ENCODE data around the gene FILIP1L.

FILIP1L gene

DNA sequence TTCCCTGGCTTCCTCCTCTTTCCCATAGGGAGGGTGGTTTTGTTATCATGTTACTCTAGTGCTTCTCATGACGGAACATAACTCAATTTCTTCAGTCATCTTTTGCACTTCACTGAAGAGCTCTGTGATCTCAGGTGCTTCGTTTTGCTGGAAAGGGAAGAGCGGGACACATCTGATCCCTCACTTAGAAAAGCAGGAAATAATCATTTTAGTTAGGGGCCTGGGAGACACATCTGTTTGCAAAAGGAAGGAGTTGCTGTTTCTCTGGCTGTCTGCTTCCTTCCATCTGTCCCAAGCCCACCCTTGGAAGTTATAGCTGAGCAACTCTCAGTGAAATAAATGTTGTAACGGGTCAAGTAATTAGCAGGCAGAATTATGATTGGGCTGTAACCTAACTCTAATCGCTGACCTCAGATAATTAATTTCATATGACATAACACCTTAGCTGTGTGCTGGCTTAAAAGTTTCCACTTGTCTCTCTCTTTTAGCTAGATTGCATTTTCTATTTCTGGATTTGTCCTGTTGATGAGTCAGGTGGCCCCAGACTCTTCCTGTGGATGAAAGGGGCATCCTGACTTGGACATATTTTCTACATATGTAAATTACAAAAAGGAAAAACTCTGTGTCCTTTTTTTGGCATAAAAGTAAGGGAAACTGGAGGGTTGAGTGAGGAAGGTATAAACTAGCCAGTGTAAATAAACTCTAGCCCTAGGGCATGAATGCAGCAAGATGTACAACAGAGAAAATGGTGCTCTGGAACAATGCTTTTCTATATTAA, 11.0 kb upstream of the FILIP1L start:
- DNase-seq (ENCODE audit: low read depth in 2 of 2) = no peak

DNA sequence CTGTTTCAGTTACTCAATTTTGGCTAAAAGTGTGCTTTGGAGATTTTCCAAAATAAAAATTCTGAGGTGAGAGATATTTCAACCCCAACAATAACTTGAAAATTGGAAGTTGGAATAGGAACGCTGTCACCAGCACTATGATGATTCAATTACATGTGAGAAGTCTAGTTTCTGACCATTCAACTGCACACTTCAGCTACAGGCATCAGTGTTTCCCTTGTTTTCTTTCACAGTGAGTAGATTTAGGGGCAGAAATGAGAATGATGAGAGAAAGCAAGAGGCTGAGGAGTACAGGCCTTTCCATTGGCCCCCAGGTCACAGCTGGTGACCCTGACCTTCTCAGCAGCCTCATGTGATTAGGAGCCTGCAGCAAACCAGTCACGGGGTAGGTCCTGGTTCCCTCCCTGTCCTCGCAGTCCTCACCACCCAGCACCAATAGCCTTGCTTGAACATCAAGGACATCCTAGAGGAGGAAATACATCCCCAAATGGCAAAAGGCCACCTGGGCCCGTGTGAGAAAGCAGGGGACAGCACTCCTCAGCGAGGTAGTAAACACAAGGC, 10.0 kb upstream of the FILIP1L start:
- no peak for DNase-seq (ENCODE audit: low read depth in 2 of 2)

DNA sequence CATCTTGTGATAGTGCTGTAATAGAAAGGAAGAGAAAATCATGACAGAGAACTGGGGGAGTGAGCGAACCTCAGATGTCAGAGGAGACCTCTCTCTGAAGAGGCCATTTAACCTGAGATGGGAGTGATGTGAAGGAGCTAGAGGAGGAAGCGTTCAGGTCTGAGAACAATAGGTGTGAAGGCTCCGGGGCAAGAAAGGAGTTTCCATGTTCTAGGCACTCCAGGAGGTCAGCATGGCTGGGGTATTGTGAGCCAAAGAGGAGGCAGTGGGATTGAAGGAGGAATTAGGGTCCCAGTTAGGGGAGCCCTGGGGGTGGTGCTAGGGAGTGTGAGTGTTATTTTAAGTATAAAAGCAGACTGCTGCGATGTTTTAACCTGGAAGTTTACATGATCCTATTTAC, 8.8 kb upstream of the FILIP1L start:
- DNase-seq (ENCODE audit: low read depth in 2 of 2) = no peak

DNA sequence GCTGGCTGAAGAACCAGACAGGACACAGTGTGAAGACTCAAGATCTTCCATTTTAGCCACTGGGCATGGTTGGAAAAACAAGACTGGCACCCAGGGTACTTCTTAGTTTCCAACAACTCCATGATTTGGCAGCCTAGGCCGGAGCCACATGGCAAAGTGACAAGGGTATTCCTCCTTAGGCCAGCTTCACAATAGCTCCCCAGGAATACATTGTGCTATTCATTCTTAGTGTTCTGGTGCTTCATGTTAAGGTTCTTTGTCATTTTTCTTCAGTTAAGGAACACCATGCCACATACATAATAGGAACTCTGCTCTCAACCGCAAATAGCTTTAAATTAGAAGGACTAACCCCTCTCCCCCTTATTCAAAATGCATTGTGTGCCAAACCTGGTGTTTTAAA, 8.0 kb upstream of the FILIP1L start:
- DNase-seq (ENCODE audit: low read depth in 2 of 2) = no peak

DNA sequence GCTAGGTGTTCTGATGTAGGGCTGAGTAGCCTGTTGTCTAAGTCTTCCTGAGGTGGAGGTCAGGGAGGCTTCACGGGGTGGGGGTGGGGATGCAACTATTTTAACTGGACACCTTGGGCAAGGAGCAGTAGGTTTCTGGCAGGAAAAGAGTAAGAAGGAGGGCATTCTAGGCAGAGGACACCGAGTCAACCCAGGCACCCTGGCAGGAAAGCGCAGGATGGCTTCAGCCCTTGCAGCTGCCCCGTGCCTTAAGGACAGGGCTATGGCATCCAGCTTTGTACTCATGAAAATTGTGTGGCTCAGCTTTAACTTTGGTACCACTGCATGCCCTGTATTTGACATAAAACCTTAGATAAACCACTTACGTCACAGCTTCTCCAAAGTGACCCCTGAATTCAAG, 6.4 kb upstream of the FILIP1L start:
- DNase-seq (ENCODE audit: low read depth in 2 of 2) = no peak

DNA sequence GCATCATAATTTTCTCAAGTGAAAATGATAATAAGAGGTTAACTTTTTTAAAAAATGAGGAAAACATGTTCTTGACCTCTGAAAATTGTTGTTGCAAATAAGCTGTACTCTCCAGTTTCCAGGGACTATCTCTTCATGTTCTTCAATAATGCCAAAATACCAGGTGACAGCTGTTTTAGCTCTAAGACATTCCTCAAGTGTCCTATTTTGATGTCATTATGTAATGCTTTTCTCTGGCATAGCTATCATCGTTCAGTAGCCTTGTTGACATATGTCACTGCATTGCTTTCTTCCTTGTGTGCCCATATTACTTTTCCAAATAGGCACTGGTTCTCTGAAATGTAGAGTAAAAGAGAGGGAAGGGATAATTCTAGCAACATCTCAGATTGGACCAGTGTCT, 5.7 kb upstream of the FILIP1L start:
- no peak for DNase-seq (ENCODE audit: low read depth in 2 of 2)

DNA sequence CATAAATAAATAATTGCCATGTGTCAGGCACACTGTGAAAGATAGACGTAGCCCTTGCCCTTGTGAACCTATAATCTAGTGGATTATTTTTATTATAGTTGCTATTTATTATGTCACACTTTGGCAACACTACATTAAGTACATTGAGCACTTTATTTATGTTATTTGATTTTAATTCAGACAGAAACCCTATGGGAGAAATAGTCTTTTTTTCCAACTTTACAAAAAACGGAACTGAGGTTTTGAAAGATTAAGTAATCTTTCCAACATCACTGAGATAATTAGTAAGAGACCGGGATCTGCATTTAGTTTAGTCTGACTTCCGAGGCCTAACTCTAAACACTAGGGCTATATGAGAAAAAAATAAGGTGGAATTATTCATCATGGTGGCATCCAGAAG, 2.8 kb upstream of the FILIP1L start:
- DNase-seq (ENCODE audit: low read depth in 2 of 2) = no peak

DNA sequence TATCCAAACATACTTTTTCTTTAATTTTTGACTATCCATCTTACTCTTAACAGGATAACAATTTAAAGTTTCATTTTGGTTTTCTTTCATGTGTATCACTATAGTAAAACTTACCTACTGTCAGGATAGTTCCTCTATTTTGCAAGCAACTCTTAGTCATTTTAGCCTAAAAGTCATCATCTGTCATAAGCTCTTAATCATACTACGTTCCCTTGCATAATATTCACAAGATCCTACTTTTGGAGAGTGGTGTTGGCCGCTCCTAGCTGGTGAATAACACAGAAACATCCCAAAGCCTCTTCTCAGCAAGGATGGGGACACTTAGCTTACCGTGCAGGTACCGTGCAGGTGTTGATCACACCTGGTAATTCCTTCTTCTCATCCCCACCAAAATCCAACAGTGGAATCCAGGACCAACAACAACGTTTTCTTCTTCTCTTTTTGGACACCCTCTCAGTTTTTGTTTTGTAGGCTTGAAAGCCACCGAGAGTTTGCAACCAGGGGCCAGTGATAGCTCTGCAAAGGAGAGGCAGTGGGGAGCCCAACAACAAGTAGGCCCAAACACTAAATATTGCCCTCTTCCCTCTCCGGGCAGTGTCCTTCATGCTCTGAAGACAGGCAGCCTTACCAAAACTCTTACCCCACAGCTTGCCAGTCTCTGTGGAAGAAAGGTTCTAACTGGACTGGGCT, 433 bp downstream of the FILIP1L start:
- no peak for DNase-seq (ENCODE audit: low read depth in 2 of 2)

DNA sequence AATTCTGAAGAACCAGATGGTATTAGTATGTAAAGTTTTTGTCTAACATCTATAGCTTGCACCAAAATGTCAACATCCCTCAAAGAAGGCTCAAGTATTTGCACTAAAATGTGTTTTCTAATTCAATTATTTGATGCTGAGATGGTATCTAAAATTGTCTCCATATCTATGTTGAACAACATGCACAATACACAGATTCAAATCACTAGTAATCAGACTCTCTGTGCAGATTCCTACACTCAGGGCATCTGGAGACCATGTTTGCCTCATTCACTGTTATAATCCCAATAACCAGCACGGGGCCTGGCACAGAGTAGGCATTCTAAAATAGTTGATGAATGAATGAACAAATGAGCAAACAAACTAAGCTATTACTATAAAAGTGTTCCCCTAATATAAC, 2.6 kb downstream of the FILIP1L start:
- DNase-seq (ENCODE audit: low read depth in 2 of 2) = no peak

DNA sequence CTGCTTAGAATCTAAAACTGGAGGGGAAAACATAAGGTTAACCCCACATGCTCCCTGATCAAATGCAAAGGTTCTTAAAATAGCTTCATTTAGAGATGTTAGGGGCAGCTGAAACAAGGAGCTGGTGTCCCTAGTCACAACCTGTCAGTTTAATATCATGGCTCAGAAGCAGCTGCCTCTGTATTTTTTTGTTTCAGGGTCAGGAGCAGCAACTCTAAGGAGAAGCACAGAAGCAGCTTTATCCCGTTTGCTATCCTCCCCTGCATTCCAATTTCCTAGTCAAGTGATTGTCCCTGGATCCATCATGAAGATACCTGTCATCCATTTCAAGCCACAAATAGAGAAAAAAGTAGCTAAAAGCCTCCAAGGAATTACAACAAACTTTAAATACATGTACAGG, 4.1 kb downstream of the FILIP1L start:
- no peak for DNase-seq (ENCODE audit: low read depth in 2 of 2)

DNA sequence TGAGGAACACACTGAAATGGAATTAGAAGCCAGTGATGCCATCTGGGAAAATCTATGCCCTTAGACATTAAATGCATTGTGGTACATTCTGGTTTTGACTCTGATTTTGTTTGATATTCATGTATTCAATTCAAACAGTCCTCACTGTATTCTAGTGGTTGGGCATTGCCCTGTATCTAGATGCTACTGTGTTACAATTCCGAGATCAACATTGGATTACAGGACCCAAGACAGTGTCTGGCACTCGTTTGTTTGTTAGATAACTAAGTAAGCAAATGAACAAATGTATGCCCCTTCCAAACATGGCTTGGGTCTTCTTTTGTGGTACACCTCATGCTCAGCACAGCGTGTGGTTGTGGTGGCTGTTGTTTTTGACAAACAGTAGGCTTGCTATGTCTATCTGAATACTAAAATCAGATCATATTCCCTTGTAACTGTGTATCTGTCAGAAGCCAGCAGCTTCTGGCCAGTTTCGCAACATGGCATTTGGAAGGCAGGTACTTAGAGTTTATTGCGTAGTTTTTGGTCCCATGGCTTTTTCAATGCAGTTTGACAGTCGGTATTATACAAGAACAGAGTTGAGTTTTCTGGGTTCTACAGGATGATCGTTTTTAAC, 5.7 kb downstream of the FILIP1L start:
- no peak for DNase-seq (ENCODE audit: low read depth in 2 of 2)

DNA sequence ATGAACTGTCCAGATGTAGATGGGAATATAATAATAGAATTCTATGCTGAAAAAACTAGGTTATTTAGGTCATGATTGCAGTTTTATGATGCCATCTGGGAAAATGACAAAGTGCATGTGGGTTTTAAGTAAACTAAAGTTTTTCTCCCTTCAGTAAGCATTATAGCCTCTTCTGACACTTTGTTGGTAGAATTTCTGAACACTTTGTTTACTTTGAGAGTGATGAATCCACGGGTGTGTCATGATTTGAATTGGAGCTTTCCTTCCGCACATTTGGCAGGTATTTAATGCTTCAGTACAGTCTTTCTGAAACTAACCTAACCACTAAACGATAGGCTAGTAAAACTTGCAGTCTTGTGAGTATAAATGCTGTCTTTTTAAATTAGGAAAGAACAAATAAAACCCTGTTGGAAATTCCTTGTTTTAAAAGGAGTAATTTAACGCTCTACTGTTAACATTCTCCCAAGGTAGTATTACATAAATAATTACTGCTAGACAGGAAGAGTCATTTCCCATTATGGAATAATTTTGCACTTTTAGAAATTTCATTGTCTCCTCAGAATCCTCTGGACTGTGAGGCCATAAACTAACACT, 7.0 kb downstream of the FILIP1L start:
- no peak for DNase-seq (ENCODE audit: low read depth in 2 of 2)

DNA sequence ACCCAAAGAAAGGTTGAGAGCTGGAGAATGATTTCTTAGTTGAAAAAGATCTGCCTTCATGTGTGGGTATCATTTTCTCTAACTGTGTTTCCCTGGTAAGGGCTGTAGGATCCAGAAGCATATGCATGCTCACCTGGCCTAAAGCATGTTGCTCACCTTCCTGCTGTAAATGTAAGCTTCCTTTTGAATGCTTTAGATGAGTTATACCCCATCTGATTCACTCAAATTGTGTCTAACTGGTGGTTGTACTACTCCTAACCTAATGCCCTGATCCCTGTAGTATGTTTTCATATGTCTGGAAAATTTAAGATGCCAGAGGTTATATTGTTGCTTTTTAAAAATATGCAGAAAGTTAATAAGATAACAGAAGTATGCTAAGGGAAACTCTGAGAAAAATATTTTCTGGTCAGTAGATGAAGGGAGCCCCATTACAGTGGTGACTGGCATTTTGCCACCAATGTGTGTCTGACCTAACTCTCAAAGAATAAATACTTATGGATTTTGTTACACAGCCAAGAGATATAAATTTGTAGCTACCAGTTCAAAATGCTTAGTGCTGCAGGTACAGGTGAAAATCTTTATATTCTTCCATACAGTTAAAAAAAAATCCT, 7.7 kb downstream of the FILIP1L start:
- no peak for DNase-seq (ENCODE audit: low read depth in 2 of 2)

DNA sequence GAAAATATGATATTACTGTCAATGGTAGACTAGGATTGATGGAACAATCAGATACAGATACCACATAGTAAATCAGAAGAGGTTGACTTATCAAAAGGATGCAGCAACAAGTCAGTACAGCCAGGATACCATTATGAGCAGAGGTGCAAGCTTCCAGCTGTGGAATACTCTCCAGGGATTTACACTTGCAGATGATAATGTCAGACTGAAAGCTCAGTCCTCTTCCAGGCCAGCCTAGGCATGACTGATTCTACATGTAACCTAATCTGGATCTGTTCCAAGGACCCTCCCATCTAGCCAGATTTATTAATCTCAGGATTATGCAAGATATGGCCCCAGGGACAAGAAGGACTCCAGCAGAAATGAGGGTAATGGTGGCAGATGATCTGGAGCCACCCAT, 8.2 kb downstream of the FILIP1L start:
- no peak for DNase-seq (ENCODE audit: low read depth in 2 of 2)

DNA sequence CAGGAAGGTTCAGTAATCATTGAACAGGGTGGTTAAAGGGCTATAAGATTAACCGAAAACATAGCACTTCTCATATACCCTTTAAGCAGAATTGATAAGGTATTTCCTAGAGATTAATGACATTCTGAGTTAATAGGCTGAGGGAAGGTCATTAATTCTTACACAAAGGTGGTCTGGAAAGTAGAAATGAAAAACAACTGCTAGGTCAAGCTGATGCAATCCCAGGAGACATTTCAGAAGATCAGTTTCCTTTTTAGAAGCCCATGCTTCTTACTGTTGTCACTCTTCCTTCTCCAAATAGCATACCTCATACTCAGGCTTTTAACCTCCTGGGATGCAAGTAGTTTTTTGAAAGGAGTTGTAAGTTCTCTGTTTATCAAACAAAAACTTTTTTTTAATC, 8.8 kb downstream of the FILIP1L start:
- no peak for DNase-seq (ENCODE audit: low read depth in 2 of 2)

DNA sequence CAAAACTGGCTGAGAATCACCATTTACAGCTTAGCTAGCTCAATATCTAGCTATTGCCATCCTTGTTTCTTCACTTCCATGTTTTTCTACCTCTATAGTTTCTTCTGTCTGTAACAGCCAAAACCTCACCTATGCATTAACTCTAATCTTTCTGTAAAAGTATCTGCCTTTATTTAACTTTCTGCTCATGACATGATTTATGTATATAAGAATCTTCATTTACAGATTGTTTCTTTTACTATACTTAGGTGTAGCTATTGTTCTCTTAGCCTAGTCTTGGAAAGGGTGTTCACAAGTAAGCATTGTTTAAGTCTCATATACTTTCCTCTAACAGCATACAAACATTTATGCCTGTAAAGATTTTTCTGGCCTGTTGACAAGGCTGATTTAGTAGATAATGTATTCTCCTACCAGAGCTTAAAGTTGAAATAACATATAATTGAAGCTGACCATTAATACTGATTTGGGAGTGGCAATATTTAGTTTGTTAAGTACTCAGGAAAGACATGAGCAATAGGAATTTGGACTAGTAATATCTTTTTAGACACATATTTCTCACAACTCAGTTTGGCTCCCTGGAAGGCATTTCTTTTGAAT, 9.4 kb downstream of the FILIP1L start:
- DNase-seq (ENCODE audit: low read depth in 2 of 2) = no peak

DNA sequence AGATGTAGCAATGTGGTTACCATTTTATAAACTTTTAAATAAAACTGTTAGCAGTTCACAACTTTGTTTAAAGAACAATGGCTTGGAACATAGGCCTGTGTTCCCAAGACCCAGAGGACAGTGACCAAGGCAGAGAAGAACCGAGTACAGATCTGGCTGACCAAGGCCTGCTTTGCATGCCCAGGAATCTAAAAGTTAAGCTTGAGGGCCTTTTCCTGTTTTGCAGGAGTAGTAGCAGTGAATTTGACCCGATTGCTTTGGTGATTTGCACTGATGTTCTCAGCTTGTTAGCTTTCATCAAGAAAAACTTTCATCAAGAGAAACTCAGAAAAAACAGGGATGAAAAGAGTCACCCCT, 9.9 kb downstream of the FILIP1L start:
- DNase-seq (ENCODE audit: low read depth in 2 of 2) = no peak

DNA sequence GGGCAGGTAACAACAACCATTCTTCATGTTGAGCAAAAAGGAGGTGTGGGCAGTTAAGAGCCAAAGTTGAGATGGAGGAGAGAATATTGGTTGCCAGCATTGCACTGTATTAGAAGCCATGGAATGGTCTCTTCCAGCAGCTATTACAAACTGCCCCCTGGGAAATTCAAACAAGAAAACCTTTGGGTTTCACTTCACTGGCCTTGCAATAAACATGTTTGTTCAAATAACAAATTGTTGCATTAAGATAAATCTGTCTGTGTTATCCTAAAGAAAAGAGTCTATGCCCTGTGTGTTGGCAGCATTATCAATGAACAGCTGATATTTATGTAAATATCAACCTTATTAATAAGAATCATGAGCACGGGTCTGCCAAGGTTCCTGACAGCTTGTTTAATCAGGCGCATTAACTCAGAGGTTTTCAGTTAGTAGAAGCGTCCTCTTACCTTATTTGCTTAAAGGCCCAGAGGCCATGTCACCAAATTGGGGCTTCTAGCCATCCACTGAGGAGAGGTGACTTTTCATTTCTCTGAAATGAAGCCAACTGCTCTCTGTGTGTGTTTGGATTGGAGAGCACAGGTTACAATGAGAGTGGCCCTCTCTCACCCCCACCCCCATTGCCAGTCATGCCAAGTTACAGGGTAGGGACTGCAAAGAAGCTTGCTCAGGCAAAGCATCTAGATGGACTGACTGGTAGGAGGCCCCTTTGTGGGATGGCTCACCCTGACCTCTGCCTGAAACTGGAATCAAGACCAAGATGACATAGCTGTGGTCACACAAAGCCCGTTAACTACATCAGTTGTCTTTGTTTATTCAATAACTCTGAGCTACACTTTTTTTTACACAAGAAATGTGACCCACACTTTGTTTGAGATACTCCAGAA, 10.5 kb downstream of the FILIP1L start:
- no peak for DNase-seq (ENCODE audit: low read depth in 2 of 2)

DNA sequence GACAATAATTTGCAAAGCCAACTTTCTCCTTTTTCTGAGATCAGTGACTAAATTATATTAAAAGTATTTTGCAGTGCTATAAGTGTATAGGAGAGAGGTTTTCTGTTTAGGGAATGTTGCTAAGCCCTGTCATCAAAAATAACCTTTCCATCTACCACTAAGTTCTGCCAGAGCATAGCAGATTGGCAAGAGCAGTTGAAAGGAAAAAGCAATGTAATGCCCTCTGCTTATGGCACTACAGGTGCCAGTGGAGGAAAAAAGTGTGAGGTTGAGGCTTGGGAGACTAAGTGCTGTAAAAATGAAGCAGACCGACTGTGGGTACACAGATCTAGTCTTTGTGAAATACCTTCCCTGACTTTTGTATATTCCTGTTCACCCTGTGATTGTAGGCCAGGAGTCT, 11.5 kb downstream of the FILIP1L start:
- no peak for DNase-seq (ENCODE audit: low read depth in 2 of 2)

DNA sequence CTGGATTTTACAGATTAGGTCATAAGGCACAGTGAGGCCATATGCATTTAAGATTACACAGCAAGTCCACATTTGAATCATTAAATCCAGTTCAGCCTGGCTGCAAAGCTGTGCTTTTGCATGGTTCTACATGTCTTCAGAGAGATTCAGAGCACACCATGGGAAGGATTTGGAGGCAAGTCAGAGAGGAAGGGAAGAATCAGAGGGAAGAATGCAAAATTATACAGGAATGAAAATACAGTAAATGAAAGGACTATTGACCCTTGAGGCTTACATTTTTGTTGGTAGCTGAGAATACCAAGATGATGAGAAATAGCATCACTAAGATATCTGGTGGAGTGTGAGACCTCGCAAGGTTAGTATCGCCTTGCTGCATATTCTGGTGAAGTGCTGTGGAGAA, 13.9 kb downstream of the FILIP1L start:
- no peak for DNase-seq (ENCODE audit: low read depth in 2 of 2)

DNA sequence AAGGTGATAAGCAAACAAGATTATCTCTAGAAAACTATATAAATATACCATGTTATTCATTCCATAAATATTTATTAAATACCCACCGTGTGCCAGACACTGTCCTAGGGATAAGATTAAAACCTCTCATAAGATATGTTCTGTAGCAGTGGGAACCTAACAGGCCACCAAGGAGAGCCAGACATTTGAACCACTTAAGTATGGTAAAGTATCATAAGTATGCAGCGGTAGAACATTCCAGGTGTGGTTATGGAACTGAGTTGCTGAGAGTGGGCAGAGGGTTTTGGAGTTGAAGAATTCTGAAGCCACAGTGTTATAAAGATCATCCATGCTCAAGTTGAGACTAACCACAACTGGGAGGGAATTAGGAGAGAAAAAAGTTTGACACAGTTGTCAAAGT, 14.7 kb downstream of the FILIP1L start:
- no peak for DNase-seq (ENCODE audit: low read depth in 2 of 2)
